Measurements from ENCODE around the gene PIGN.
A peak's percentile ranks its signal among the peaks of the same experiment; 100 is the strongest.

PIGN gene

DNA sequence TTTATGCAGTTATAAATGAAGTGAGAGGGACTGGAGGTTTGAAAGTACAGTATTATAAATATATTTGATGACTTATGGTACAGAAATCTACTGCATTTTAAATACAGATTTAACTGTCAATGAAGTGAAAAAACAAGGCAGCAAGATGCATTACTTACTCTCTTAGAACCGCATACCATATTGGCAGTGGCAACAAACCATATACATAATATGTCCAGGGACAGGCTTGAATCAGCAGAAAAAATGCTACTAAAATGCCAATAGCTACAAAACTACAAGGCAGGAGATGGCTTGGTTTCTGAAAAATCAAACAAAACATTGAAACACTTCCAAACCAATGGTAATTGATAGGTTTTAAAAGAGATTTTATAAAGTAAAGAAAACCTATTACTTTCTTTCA lies 77.2 kb downstream of the PIGN start:
- DNase-seq (ENCODE audit: low read depth, low spot score): no peak

DNA sequence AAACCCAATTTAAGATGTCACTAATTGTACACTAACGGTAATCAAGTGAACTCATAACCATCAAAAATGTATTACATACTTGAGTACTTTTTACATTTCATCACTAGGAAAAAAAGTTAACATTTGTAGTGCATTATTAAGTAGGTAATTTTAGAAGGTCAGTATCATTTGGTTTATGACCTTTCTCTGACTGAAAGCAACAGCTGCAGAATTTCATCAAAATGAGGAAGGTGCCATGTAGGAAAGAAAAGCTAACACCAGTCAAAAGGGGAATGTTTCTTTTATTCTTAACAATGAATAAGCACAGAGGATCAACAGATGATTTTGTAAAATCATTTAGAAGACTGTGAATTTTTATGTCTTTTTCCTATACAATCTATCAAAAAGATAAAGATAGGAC lies 79.0 kb downstream of the PIGN start:
- DNase-seq (ENCODE audit: low read depth, low spot score): no peak

DNA sequence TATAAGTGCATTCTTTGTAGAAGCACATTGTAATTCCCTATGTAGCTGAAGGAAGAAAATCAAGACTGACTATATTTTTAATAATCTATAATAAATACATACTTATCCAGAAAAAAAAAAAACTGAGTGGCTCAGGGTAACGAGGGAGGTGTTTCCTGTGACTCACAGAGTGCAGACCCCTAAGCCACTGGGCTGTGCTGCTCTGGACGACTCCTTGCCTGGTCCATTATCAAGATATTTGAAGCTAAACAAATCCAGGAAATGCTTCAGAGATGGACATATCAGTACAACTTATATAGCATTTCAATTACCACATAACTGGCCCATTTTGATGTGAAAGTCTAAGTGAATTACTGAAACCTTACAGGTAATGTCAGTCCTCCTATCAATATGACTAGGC lies 80.6 kb downstream of the PIGN start:
- DNase-seq (ENCODE audit: low read depth, low spot score): no peak

DNA sequence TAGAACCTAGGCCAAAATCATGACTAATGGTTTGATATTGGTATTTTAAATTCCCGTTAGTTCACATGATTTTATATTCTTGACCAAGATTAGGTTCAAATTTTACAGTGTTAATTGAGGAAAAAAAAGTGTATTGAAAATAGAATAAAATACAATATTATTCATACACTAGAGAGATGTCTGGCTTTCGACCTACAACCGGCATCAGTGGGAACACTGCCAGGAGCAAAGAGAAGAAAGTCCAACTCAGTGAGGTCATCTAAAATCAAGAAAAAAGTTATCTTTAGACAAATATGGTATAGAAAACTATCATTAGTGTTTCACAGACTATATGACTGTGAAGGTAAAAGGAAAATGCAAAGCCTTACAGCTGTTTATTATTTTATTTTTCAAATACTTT lies 81.5 kb downstream of the PIGN start:
- peak; percentile 13 for DNase-seq (ENCODE audit: low read depth, low spot score)

DNA sequence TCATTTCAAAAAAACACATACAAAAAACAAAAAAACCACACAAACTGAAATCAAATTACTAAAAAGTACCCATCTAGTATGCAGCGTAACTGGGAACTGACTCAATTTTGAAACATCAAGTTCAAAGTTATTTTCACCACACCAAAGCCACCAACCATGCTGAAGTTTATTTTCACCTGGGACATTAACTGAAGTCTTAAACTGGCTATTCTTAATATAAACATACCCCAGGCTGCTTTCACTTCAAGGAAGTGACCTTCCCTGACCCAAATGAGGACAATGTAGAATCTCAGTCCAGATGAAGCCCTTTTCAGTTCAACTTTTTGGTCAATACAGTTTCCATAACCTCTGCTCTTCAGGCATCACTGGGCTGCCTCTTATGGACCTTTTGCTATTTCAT lies 84.6 kb downstream of the PIGN start:
- no peak for DNase-seq (ENCODE audit: low read depth, low spot score)

DNA sequence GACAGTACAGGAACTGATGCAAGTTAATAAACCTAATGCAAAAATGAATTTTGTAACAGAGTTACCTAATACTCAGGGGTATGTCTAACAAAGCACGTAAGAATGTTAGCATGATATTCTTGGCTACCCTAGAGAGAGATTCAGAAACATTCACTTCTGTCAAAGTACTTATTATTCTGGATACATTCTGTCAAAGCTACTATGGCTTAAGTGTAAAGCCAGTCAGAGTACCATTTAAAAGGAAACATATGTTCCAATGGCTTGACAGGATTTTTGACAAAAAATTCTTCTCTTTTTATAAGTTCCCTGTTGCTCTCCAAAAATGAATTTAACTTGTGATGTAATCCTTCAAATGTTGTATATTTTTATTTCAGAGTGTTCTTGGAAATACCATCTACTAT lies 85.5 kb downstream of the PIGN start:
- no peak for DNase-seq (ENCODE audit: low read depth, low spot score)

DNA sequence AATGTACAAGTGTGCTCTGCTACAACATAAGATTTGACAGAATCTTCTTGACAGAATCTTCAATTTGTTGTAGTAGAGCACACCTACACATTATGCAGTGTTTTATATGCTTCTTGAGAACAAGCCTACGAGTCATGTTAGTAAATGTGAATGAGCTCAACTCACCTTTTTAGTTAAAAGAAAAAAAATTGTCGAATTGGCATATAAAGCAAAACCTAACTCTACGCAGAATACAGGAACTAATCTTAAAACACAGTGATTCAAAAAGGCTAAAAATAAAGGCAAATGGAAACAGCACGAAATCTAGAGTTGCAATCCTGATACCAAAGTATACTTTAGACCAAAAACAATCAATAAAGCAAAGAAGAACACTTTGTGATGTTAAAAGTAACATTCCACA lies 87.9 kb downstream of the PIGN start:
- DNase-seq (ENCODE audit: low read depth, low spot score): no peak

DNA sequence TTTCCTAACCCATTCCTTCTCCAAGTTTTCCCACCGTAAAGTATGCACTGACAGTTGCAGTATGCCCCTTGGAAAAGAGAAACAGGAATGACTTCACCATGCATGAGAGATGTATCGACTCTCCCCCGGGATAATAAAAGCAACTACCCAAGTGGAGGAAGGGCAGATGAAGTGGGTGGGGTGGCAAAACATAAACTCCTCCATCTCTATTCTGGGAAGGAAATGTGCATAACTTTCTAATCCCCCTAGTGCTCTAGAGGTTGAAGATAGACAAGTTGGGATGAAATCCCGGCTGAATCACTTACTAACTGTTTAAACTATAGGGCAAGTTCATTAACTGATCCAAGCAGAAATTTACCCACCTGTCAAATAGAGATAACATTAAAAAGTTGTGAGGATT lies 89.2 kb downstream of the PIGN start:
- no peak for DNase-seq (ENCODE audit: low read depth, low spot score)

DNA sequence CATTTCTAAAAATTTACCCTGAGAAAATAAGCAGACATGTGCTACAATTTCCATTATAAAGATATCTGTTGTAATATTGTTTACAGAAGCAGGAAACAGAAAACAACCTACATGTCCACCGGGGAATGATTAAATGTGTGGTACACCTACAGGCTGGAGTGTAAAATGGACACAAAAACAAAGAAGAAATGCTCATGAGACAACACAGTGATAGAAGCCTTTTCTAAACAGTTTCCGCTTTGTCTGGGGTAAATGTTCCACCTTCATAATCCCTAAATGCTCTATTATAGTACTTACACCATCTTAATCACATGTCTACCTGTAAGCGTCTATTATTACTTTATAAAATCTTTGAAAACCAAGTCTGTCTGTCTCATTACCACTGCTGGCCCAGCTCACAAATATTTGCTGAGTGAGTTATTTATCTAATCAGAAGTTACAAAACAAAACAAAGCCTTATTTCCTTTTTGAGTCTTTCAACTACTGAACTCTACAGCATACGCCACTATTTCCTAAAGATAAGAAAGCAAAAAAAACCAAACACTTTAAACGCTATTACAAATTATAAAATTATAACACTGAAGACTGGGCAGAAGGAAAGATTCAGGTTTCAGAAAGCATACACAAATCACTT lies 95.3 kb downstream of the PIGN start:
- DNase-seq (ENCODE audit: low read depth, low spot score): no peak

DNA sequence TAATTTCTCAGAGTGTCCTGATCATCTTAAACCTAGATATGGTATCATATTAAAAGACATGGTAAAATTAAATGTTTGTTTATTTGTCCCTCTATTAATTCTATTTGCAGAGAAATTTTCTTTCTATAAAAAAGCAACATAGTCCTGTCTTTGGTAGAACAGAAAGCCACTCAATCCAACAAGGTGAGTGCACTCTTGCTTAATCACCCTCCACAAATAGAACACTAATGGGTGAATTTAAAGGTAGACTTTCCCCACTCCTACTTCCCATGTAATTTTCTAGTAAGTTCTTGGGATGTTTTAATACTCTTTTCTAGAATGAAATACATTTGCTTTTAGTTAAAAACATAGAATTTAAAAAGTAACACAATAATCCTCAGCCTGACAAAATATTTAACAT lies 97.7 kb downstream of the PIGN start:
- no peak for DNase-seq (ENCODE audit: low read depth, low spot score)

DNA sequence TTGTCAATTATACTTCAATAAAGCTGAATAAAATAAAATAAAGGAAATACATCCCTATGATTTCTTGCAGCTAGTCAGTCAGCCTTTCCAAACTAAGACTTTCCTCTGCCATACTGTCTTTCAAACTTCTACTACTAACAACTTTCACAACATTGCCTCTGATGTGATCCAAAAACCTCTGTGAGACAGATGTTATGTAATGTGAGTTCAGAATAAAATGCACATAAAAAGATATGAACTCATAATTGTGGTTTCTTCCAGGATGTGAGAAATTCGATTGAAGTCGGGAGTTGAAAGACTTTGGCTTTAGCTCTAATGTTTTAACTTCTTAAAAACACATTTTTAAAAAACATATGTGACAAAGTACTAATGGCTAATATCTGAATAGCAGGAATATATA lies 98.7 kb downstream of the PIGN start:
- DNase-seq (ENCODE audit: low read depth, low spot score): no peak

DNA sequence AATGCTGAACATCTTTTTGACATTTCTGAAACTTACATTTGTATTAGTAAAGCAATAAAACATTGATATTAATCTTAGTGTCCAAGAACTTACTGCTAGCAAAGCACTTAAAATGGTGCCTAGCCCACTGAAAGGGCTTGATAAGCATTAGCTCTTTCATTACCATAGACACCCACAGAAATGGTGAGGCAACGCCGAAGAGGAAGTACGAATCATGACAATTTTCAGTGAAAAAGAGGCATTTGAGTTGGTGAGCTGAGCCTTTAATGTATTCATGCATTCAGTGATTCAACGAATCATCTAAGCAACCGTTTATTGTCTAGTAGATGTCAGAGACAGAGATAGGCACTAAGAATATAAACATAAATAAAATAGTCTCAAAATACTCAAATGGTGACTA lies 101.1 kb downstream of the PIGN start:
- no peak for DNase-seq (ENCODE audit: low read depth, low spot score)

DNA sequence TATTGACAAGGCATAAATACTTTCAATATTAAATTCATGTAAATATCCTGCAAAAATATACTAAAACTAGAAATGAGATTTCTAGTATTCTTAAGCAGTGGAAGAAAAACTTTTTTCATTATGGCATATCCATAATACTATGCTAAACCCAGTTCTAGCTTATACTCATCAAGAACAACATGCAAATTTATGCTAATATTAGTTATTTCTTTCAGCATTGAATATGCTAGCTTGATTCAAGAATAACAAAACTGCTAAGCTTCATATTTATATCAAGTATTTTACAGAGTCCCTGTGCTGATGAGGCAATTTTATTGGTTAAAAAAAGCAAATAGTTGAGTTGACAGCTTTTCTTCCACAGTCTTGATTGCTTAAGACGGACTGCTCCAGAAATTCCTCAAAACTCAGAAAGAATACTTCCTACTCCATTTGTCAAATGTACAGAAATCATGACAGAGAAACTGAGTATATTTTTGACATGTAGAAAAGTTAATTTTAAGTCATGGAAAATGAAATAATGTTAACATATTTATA lies 105.0 kb downstream of the PIGN start:
- DNase-seq (ENCODE audit: low read depth, low spot score): no peak

DNA sequence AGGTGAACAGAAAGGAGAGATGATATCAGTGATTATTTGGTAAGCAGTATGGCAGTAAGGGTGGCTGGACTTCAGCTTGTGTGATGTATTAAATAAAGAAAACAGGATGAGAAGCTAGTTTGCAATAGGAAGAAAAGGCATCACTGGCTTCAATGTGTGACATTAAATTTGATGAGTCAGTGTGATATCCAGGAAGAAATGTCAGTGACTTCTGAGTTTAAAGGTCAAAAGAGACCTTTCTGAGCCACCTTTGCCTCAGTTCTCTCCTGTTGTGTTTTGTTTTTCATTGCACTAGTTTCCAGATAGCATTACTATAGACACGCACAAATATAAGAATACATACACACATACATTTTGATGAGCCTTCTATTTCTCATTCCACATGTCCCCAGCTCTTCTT lies 105.6 kb downstream of the PIGN start:
- no peak for DNase-seq (ENCODE audit: low read depth, low spot score)

DNA sequence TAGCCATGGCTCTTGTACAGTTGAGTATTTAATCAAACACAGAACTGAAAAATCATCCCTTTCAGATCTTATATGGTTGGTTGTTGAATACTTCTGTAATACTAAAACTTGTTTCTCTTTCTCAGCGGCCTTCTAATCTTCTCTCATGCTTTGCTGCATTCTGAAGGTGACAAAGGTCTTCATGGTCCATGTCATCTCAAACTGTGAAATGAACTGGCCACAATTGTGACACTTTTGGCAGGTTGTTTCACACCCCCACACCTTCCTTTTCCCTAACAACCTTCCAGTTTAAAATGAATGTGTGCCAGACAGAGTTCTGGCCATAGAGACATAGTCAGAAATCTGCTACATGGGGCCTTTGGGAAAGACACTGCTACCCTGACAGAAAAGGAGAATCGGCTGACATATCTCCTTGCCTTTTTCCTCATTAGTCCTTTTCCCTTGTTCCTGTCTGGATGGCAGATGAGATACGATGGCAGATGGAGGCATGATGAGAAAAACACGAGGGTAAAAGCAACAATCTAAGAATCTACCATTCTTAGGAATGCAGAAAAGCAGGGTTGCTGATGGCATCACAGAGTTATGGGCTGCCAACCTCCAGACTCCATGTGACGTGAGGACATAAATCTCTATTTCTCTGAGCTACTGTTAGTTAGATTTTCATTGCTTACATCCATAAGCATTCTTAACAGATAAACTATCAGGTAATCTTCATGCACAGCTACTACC lies 106.5 kb downstream of the PIGN start:
- no peak for DNase-seq (ENCODE audit: low read depth, low spot score)

DNA sequence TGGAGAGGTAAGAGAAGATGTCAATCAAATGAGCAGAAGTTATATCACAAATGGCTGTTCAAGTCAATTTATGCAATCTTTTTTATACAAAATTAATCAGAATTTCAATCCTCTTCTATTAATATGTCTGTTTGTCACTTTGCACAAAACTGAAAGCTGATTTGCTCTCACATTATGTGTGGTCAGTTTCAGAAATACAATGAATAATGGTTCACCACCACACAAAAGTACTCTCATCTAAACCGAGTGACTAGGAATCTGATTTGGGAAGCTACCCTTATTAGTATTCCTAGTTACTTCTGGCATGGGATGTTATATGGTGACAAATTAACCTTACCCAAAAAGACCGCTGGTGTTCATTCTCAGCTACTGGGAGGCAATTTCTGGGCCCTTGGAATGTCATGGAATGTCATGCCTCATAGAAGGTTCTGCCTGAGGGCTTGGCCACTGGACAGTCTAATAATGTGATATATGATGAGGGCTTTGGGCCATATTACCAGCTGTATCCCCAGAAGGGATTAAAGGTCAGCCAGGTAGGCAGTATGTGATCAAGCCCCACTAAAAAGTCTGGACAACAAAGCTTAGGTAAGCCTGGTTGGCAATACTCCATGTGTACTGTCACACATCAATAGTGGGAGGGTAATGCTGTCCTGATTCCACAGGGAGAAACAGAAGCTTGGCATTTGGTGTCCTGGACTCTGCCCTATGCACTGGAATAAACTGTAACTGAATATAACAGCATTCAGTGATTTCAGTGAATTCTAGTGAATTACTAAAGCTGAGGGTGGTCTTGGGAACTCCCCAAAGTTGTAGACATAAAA lies 113.2 kb downstream of the PIGN start:
- DNase-seq (ENCODE audit: low read depth, low spot score): no peak

DNA sequence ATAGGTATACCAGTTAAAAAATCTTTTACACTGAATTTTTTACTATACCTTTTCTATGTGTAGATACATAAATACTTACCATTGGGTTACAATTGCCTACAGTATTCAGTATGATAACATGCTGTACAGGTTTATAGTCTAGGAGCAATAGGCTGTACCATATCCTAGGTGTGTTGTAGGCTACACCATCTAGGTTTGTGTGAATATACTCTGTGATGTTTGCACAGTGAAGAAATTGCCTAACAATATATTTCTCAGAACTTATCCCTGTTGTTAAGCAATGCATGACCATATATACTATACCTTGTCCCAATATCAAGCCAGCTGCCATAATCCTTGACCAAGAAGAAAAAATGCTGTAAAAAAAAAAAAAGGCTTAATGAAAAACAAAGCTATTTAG lies 114.5 kb downstream of the PIGN start:
- no peak for DNase-seq (ENCODE audit: low read depth, low spot score)

DNA sequence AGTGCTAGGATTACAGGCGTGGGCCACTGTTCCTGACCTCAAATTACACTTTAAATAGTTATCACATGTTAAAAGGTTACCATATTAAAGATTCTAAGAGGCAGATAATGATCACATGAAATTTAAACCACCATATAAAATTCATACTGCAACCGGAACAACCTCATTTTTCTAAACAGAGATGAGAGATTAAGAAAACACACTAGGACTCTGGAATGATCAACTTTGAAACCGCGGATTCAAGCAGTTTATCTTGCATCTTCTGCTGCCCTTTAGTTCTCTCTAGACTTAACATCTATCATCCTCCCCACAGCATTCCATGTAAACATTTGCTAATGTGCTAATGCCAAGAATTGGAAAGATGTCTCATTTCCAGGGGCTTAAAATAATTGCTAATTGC lies 115.8 kb downstream of the PIGN start:
- DNase-seq (ENCODE audit: low read depth, low spot score): no peak

DNA sequence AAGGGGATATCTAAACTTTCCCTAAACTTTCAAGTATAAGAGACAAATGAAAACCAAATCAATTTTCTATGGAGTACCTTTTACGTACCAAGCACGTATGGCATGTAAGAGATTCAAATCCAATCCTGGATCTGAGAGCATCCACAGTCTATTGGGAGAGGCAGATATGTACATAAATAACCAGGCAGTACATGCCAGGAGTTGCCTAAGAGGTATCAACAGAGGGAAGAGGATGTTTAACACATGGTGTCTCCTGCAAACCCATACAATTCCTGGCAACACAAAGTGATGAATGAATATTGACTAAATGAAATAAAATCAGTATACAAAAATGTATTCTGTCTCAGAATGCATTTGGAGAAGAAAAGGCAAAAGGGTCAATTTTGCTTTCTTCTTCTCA lies 116.6 kb downstream of the PIGN start:
- no peak for DNase-seq (ENCODE audit: low read depth, low spot score)

DNA sequence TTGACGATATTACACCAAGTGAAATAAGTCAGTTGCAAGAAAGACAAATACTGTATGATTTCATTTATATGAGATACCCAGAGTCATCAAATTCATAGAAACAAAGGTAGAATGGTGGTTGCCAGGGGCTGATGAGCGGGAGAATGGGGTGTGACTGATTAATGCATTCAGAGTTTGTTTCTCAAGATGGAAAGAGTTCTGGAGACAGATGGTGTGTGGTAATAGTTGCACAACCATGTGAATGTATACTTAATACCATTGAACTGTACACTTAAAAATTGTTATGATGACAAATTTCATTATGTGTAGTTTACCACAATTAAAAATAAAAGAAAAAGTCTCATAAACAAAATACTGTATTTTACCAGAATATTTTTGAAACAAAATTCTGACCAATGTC lies 117.3 kb downstream of the PIGN start:
- DNase-seq (ENCODE audit: low read depth, low spot score): no peak

DNA sequence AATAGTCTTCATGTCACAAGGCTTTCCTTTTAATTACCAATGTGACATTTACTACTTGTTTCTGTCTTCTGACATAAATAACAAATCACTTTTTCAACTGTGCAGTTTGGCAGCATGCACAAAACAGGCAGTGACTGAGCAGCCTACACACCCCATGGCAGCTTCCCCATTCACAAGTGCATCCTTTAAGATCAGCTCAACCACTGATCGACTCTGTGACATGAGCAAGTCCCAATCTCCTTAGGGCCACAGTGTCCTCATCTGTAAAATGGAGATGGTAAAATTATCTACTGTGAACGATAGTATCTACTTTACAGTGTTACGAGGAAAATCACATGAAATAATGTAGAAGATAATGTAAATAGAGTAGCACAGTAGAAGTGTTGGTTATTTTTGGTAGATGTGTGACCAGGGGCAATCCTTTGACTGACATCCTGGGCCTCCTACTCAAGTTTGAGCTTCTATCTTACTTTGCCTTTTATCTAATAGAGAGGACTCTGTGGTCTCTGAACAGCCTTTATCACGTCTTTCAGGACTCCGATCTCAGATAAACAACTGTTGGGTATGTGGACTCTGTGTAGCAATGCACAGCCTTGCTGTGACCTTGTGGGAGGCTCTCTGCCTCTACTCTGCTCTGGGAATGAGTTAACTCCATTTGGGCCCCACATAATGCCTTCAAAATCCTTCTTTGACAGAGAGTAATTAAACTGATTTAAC lies 120.6 kb downstream of the PIGN start:
- no peak for DNase-seq (ENCODE audit: low read depth, low spot score)

DNA sequence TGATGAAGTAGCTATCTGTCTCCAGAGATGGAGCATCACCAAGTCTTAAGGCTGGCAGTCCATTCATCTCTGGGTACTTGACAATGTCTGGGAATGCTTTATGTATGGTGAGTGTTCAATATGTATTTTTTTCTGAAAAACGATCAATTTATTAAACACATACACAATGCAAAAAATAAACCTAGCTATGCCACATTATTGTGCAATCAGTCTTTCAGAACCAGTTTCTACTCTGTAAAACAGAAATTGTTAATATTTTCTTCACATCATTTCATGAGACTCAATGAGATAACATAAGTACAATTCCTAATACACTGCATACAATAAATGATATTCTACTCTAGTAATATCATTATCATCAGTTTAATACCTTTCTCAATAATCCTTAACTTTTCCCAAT lies 122.5 kb downstream of the PIGN start:
- no peak for DNase-seq (ENCODE audit: low read depth, low spot score)
